Inflammatory macrophage treated with lipopolysaccharide for 4 hours (primary cell): ENCODE measurements around the gene JMJD1C.

Experiments
- DNase-seq: peaks from one replicate; pipeline ENCODE4 v3.0.0-alpha.2; 2020

The JMJD1C gene

DNA sequence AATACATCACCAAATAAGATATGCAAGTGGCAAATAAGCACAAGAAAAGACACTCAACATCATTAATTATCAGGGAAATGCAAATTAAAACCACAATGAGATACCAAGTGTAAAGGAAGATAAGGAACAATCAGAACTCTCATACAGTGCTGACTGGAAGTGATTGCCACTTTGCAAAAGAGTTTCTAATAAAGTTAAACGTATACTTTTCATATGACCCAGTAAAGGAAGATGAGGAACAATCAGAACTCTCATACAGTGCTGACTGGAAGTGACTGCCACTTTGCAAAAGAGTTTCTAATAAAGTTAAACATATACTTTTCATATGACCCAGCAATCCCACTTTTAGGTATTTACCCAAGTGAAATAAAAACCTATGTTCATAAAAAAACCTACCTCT lies 12.2 kb upstream of the JMJD1C start:
- no peak for DNase-seq

GRCh38 chr10:63474488-63474887 lies 8.7 kb upstream of the JMJD1C start:
- no peak for DNase-seq

DNA sequence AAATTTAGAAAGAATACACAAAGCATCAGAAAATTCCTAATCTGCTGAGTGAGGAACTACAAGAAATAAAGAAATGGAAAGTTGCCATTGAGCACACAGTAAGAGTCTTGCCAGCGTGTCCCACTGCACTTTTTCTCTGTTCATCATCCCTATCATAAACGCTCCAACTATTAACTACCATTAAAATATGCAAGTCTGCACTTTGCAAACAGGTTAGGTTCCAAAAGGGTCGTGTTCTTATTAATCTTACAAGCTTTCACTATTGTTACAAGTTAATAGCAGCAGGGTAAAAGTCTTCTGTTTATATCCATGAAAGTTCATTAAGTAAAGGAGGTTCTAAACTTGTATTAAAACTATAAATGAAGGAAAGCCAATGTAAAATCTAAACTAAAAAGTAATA lies 5.2 kb upstream of the JMJD1C start:
- DNase-seq: no peak

DNA sequence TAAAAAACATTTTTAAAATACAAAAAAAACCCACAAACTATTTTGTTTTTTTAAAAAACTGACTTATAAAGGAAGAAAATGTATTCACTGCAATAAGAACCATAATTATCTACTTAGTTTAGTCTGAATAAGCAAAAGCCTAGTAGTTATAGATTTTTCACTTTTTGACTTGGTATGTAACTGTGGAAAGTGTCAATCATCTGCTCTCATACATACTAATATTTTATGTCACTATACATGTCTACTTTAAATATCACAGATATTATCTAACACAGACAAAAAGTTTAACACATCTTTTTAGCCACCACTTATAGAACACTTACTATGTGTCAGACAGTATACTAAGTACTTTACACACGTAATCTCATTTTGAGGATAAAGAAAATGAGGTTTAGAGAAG lies 3.2 kb upstream of the JMJD1C start:
- DNase-seq: no peak

GRCh38 chr10:63467841-63468240 lies 2.1 kb upstream of the JMJD1C start:
- DNase-seq: no peak

DNA sequence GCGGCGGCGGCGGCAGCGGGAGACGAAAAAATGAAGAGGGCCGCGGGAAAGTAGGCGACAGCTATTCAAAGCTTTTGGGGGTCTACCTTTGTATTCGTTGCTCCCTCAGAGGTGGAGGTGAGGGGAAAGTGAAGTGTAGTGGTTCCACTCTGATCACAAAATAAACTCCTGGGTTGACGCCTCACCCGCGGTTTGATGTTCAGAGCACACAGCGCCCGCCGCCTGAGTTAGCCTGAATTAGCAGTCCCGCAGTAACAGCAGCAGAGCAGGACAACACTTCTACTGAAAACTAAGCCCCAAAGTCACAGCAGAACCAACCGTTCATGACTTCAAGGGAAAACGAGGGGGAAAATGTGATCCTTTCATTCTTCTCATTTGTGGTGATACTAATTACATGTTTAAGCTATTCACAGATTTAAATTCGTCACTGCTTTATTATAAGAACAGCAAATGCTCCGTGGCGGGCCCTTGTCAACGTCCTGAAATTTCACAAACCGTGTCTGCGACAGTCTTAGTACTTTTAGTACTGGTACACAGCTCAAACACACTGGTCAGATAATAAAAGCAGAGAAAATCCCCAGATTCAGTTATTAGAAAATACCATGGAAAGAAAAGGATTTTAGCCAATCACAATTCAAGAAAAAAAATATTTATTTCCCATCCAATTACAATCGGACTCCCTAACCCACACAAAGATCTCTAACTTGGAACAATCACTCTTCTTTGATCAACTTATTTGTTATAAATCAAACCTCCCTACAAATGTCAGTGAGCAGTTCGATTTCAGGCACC lies 563 bp upstream of the JMJD1C start:
- DNase-seq: peak; percentile 21

- no peak for DNase-seq
Measured at GRCh38 chr10:63464402-63465292, 1.1 kb downstream of the JMJD1C start.

DNA sequence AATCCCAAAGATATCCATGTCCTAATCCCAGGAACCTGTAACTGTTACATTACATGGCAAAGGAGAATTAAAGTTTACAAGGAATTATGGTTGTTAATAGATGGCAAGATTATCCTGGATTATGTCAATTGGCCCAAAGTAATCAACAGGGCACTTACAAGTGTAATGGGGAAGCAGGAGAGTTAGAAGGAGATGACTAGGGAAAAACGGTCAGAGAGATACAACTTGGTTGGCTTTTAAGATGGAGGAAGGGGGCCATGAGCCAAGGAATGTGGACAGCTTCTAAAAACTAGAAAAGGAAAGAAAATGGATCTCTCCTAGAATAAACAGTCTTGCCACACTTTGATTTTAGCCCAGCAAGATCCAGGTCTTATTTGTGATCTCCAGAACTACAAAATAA lies 3.3 kb downstream of the JMJD1C start:
- DNase-seq: no peak

- no peak for DNase-seq
Measured at GRCh38 chr10:63458177-63458576, 7.6 kb downstream of the JMJD1C start.

DNA sequence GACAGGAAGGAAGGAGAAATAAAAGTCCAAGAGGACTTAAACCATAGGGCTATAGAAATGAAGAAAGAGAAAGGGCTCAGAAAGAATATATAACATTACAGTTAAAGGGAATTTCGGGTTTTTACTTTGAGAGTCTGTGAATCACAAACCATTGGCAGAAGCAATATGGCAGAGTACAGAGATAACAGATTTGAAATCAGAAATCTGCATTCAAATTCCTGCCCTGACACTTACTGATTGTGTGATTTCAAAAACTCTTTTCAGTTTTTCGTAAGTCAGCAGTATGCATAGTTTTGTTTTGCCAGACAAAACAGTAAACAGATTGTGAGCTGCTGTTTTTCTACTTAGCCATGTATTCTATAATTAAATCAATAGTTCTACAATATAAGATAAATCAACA lies 8.2 kb downstream of the JMJD1C start:
- no peak for DNase-seq

DNA sequence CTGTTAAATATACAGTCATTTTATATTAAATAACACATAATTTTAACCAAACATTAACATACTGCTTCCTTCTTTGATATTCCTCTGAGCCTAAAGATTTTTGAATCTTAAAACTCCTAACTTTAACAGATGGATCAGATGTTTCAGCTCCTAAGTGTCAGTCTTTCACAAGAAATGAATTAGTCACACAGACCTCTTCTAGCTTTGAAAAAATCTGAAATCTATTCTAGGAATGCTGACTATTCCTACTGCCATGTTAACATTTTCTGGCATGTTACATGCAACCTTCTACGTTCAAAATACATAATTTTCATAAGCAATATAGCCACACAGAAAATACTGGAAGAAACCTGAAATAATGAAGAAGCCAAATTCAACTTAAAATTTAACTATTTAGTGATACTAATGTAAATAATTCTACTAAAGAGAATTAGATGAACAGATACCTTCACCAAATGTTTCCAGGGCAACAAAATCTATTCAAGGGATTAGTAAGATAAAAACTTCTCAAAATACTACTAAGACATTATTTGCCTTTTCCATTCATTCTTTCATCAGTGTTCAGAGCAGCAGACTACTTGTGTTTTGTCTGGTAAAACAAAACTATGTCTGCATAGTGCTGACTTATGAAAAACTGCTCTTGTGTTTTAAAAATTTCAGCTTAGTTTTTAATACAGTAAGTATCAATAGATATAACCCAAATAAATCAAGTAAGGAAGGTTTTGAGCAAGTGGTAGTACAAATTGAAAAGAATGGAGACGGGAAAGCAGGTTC lies 9.2 kb downstream of the JMJD1C start:
- DNase-seq: no peak

- DNase-seq: no peak
Measured at GRCh38 chr10:63455507-63455906, 10.3 kb downstream of the JMJD1C start.

DNA sequence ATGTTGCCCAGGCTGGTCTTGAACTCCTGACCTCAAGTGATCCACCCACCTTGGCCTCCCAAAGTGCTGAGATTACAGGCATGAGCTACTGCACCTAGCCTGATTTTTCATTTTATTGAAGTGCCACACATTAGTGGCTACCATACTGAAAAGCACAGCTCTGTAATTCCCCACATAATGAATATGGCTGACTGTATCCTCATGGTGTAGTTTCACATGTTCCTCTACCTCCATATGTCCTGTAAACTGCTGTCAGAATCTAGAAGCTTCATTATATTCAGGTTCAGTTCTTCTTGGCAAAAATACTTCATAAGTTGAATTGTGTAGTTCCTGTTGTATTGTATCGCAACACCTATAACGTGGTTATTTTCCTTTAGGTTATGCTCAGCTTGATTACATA lies 11.1 kb downstream of the JMJD1C start:
- DNase-seq: no peak

GRCh38 chr10:63452524-63452923 lies 13.3 kb downstream of the JMJD1C start:
- DNase-seq: no peak

GRCh38 chr10:63446716-63447440 lies 18.9 kb downstream of the JMJD1C start:
- DNase-seq: no peak

GRCh38 chr10:63441404-63441803 lies 24.4 kb downstream of the JMJD1C start:
- peak; percentile 76 for DNase-seq

DNA sequence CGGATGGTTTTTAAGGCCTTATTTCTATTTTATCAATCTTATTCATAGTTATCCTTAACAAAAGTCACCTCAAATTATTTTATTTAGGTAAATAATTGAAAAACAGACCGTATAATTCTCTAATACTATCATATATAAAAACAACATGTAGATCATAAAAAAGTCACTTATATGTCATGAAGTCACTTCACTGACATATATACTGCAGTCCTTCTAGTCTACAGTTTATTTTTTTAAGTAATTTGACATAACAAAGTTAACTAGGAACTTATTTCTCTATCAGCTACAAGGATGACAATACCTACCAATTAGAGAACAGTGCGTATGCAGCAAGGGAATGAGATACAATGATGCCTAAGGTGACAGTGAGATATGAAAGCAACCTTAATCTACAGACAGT lies 26.2 kb downstream of the JMJD1C start:
- DNase-seq: no peak

- DNase-seq: no peak
Measured at GRCh38 chr10:63438506-63439498, 27.0 kb downstream of the JMJD1C start.

DNA sequence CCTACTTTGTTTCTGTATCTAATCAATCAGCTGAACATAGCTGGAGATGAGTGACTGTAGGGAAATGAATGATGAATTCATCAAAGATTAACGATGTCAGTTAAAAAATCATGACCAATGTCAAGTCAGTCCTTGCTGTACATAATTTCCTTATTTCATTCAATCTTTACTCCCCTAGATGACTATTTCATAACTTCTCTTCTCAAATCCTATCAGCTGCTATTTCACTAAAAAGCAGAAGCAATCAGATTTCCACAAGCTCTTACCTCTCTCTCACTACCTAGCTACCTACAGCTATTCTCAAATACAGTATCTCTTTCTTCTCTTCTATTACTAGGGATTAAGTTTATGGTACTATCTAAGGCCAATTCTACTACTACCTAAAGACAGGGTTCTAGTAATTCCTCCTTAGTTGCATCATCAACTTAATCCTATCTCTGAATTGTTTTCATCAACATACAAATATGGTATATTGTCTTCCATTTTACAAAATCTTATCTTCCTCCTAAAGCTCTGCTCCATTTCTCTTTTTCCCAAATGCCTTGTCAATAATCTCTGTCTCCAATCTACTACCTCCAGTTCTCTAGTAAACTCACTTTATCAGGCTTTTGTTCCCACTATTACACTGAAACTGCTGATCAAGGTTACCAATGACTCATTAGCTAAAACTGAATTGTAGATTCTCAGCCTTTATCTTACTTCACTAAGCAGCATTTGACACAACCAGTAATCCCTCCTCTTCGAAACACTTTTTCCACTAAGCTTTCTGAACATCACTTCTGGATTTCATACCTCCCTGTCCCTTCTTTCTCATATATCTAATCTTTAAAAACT lies 28.4 kb downstream of the JMJD1C start:
- DNase-seq: peak; percentile 50

DNA sequence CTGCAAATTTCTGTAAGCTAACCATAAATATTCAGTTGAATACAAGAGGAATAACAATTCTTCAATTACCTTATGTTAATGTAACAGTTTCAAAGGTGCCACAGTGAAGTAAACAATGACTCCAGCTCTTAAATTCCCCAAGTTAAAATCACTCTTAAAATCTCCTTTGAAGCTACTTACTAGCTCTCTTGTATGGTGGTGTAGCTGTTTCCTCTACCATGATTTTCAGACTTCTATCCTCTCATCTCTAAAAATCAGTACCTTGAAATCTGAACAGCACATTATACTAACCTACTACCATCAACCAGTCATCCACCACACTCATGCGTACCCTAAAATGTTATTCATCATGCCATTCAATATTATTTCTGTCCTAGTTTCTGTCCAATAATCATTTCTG lies 29.6 kb downstream of the JMJD1C start:
- DNase-seq: no peak
